A673 (cell line): ENCODE measurements around the gene RNF123.

Source experiments
- EZH2 ChIP-seq: fragments of 200-600 bp; sonication (generic); IDR thresholded peaks from 2 replicates; pipeline ENCODE4 v1.6.1; 2017; ENCODE audit warnings: borderline replicate concordance, low read depth, mild to moderate bottlenecking, mixed read lengths, antibody characterized with exemption, low read length; ENCODE audit not compliant: poor library complexity, severe bottlenecking
- TF ChIP-seq, protein P1 (sequence below): fragments of 300-800, 200-600 bp; sonication (generic); conservative IDR thresholded peaks from 2 replicates; pipeline ENCODE4 v1.5.1; 2017; ENCODE audit warnings: low read depth, mild to moderate bottlenecking, antibody characterized with exemption, low read length, moderate library complexity, mixed read lengths

DNA sequence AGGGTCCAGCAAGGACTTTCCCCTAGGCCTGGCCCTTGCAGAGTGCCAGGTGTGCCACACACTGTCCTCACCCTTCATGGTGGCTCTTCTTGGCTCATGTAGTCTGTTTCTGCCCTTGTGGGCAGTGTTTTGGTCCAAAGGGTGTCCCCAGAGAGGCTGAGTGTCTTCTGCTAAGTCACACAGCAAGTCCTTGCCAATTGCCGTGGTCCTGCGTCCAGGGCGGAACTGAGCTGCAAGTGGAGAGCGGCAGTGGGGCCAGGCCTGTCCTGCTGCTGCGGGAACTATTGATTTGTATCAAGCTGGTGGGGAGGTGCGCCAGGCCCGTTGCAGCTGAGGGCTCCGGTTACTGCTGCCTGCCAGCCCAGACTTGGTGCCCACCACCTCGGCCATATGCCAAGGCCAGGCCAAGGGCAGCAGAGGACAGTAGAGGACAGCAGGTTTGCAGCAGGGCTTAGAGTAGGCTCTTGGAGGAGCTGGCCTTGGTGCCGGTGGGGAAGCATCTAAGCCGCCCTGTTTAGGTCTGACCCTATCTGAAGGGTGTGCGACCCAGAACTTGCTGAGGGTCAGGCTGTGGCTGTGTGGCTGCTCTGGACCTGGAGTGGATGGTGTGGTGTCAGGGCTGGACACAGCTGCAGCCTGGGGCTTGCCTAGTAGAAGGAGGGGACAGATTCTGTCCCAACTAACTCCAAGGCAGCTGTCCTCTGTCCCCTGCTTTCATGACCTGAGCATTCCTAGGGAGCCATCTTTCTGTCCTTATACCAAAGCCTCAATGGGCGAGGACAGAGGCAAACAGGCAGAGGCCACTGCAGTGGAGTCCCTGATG lies 25.6 kb downstream of the RNF123 start:
- TF ChIP-seq, protein P1, sequence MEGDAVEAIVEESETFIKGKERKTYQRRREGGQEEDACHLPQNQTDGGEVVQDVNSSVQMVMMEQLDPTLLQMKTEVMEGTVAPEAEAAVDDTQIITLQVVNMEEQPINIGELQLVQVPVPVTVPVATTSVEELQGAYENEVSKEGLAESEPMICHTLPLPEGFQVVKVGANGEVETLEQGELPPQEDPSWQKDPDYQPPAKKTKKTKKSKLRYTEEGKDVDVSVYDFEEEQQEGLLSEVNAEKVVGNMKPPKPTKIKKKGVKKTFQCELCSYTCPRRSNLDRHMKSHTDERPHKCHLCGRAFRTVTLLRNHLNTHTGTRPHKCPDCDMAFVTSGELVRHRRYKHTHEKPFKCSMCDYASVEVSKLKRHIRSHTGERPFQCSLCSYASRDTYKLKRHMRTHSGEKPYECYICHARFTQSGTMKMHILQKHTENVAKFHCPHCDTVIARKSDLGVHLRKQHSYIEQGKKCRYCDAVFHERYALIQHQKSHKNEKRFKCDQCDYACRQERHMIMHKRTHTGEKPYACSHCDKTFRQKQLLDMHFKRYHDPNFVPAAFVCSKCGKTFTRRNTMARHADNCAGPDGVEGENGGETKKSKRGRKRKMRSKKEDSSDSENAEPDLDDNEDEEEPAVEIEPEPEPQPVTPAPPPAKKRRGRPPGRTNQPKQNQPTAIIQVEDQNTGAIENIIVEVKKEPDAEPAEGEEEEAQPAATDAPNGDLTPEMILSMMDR, result no peak
- no peak for TF ChIP-seq EZH2
